HG02973 (cell line): ENCODE results near the gene SLC27A6.

Source experiments
- ATAC-seq: cut with Tn5 transposase; IDR thresholded peaks from one replicate; pipeline ENCODE4 v1.9.1; 2021; ENCODE audit warnings: moderate library complexity; ENCODE audit not compliant: unreplicated experiment

The SLC27A6 gene

GRCh38 chr5:129063483-129064113, 98.3 kb downstream of the SLC27A6 start:
- ATAC-seq: no peak

GRCh38 chr5:129065721-129066120, 100.4 kb downstream of the SLC27A6 start:
- no peak for ATAC-seq

GRCh38 chr5:129067745-129068144, 102.5 kb downstream of the SLC27A6 start:
- no peak for ATAC-seq

GRCh38 chr5:129069292-129069691, 104.0 kb downstream of the SLC27A6 start:
- ATAC-seq: no peak

- ATAC-seq: no peak
Observed at GRCh38 chr5:129073111-129073510, 107.8 kb downstream of the SLC27A6 start.

GRCh38 chr5:129074903-129075302, 109.6 kb downstream of the SLC27A6 start:
- no peak for ATAC-seq

GRCh38 chr5:129077433-129078075, 112.3 kb downstream of the SLC27A6 start:
- no peak for ATAC-seq

GRCh38 chr5:129078247-129078646, 113.0 kb downstream of the SLC27A6 start:
- ATAC-seq: no peak

- no peak for ATAC-seq
Observed at GRCh38 chr5:129078660-129079059, 113.4 kb downstream of the SLC27A6 start.

GRCh38 chr5:129079496-129079895, 114.2 kb downstream of the SLC27A6 start:
- no peak for ATAC-seq

GRCh38 chr5:129080766-129081165, 115.5 kb downstream of the SLC27A6 start:
- no peak for ATAC-seq

GRCh38 chr5:129082225-129083136, 117.2 kb downstream of the SLC27A6 start:
- no peak for ATAC-seq
